Subcutaneous adipose tissue (tissue), 4 donors: ENCODE measurements around the gene PPM1J. TPM values are rescaled to one million over a fixed set of nuclear protein-coding genes. Genes with fewer than 3 reads are reported as not detected.

Source experiments
- total RNA-seq, 4 donors: library from RNA; depleted of rRNA; stranded (reverse); fragments of >200 nt; gene quantifications; one replicate each; pipeline ENCODE4 v1.1.0, GENCODE V29; 2016
- TF ChIP-seq, protein P1 (sequence below): fragments of 450-650 bp; IDR thresholded peaks from one replicate; pipeline ENCODE4 v1.5.1; 2016; ENCODE audit warnings: low read depth, mild to moderate bottlenecking, control low read depth, antibody characterized with exemption, moderate library complexity

The PPM1J gene
- total RNA-seq, 4 donors from 2014 or later, result 0.51 TPM; not detected in 3

DNA sequence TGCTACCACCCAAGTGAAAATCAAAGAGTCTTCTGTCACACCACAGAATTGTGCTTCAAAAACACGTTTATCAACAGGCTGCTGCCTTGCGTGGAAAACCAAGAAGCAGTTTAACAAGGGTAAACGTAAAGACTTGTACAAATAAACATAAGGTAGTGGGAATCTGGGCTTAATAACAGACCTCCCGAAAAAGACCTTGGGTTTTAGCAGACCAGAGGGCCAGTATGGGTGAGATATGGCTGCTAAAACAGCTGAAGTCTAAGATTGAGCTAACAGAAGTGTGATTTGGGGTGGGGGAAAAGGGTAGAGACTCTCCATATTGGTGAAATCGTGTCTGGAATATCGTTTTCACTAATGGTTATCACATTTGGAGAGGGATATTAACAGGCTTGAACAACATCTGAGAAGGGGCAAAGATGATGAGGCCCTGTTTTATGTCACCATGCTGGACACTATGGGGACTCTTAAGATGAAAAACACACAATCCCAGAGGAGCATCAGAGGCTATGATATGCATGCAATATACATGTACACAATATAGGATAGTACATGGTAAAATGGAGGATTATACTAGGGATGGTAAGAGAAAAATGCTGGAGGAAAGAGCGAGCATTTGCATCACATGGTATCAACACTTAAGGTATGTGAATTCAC lies 39.3 kb downstream of the PPM1J start:
- TF ChIP-seq, protein P1, sequence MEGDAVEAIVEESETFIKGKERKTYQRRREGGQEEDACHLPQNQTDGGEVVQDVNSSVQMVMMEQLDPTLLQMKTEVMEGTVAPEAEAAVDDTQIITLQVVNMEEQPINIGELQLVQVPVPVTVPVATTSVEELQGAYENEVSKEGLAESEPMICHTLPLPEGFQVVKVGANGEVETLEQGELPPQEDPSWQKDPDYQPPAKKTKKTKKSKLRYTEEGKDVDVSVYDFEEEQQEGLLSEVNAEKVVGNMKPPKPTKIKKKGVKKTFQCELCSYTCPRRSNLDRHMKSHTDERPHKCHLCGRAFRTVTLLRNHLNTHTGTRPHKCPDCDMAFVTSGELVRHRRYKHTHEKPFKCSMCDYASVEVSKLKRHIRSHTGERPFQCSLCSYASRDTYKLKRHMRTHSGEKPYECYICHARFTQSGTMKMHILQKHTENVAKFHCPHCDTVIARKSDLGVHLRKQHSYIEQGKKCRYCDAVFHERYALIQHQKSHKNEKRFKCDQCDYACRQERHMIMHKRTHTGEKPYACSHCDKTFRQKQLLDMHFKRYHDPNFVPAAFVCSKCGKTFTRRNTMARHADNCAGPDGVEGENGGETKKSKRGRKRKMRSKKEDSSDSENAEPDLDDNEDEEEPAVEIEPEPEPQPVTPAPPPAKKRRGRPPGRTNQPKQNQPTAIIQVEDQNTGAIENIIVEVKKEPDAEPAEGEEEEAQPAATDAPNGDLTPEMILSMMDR, result no peak

DNA sequence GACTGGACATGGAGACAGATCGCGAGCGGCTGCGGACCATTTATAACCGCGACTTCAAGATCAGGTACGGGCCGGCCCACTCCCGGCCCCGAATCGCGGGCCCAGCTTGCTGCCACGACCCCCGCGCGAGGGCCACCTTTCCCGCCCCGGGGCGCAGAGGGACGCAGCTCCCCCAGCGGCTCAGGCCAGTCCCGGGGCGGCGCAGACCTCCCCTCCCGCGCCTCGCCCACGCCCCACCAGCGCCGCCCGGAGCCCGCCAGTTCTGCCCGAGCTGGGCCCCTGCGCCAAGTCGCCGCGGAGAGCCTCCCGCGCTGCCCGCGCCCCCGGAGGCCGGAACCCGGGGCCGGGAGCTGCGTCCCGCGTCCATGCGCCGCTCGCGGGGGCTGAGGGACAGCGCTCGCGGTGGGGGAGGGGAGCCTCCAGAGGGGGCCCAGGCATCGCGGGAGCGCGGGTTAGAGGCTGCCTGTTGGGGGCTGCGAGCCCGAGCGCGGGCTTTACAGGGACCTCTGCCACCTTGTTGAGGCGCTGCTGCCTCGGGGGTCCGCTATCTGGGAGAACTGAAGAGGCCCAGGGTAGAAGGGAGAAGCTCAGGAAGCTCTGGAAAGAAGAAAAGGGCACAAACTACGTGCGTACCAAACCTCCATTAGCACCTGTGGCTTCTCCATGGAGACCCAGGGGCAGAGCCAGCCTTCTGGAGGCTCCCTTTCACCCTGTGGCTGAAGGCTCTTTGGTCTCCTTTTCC lies 40.0 kb downstream of the PPM1J start:
- TF ChIP-seq, protein P1, result no peak

DNA sequence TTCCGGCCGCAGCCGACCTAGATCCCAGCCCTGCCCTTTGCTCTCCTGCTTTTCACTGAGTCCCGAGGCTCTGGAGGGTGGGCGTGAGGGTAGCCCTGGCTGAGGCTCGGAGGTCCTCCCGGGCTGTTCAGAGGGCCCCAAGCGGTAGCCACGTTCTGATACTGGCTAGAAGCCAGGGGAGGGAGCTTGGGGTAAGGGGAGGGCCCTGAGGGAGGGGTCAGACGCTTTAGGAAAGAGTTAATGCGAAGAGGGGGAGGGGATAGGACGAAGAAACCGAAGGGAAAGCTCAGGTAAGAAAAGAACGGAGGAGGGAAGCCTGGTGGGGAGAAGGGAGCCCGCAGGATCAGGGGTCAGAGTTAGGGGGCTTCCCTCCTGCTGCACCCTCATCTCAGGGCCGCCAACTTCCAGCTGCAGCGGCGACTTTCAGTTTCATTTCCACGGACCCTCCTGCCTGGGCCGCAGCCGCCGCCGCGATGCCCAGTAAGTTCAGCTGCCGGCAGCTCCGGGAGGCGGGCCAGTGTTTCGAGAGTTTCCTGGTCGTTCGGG lies 40.6 kb downstream of the PPM1J start, which contains the start of gene MOV10:
Gene MOV10, plus strand, starts transcription at position 220 of the 546 bp plus-strand sequence. Its CDS starts 254 bp downstream, at position 474.
- TF ChIP-seq, protein P1, result no peak

DNA sequence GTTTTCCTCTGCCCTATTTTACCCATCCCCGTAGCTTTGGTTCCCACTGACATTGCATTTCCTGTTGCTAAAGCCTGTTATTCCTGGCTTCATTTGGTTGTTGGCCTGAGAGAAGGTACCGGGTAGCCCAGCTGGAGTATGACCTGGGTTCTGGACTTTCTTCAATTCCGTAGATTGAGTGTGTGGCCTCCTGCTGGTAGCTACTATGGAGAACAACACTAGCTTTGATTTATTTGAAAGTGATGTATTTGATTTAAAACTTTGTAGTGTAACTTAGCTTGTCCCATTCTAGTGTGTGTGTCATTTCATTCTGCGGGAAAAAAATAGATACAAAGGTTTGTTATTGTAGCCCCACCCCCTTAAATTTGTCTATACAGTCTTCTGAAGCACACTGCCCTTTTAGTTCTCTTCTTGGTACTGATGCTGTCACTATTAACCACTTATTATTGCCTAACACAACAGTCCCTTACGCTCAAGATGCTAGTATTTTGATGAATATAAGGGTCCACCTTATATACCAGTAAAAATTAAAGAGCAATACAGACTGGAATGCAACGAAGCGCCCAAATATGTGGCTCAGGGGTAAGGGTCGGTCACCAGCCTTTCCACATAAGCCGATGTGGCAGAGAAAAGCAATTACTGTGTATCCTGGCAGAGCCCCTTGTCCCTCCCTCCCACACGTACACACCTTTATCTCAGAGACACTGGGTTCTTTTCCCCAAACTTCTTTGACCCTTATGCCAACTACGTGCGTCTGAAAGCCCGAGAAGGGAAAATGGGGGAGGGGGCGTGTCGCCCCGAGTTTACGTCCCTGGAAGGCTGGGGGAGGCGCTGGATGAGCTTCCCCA lies 41.3 kb downstream of the PPM1J start:
- TF ChIP-seq, protein P1, result no peak

DNA sequence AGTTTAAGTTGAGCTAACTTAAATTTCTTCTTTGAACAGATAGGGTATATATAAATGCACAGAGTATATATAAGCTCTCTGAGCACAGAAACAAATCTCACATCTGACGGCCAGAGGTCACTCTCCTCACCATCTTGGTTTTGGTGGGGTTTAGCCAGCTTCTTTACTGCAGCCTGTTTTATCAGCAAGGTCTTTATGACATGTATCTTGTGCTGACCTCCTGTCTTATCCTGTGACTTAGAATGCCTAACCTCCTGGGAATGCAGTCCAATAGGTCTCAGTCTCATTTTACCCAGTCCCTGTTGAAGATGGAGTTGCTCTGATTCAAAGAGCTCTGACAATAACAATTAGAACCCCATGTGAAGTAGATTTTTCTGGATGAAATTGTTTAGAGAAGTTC lies 42.3 kb downstream of the PPM1J start:
- TF ChIP-seq, protein P1, result no peak

DNA sequence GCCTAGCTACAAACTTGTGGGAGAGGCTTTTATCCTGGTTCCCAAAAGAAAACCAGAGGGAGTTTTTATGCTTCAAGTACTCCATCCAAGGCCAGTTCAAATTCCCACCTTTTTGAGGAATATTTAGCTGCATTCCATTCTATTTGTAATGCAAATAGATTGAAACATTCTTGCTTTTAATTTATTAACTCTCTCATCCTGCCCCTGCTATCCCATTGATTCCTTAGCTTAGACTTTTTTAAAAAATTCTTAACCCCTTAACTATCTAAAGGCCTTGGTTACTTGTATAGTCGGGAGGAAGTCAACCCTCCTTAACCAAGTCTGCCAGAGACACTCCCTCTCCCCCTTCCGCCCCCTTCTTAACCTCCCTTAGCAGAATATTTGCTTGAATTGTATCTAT lies 43.1 kb downstream of the PPM1J start:
- TF ChIP-seq, protein P1, result no peak
